ENCODE data around the gene VPS26B.

- TF ChIP-seq EZH2 (IDR thresholded peaks at IDR 0.05; ENCODE audit: low read depth, unreplicated experiment) (no peak), NANOG (IDR thresholded peaks at IDR 0.05; ENCODE audit: borderline replicate concordance) (no peak), POLR2AphosphoS5 (IDR thresholded peaks at IDR 0.05; ENCODE audit: low read depth) (no peak), CTCF (conservative IDR thresholded peaks at IDR 0.05; ENCODE audit: low read depth in 2 of 2) (no peak), JUNB (IDR thresholded peaks at IDR 0.05; ENCODE audit: unreplicated experiment) (no peak), CREB1 (CRISPR knock-in tag; IDR thresholded peaks at IDR 0.05; ENCODE audit: low read depth) (no peak), EZH2phosphoT487 (IDR thresholded peaks at IDR 0.05; ENCODE audit: unreplicated experiment) (no peak), ZNF462 (CRISPR knock-in tag; IDR thresholded peaks at IDR 0.05) (no peak), REST (IDR thresholded peaks at IDR 0.05; ENCODE audit: unreplicated experiment) (no peak), ZNF114 (CRISPR knock-in tag; IDR thresholded peaks at IDR 0.05) (no peak), ZNF331 (CRISPR knock-in tag; IDR thresholded peaks at IDR 0.05; ENCODE audit: low read depth) (no peak), ETS1 (IDR thresholded peaks at IDR 0.05) (no peak), STAT1 (IDR thresholded peaks at IDR 0.05; ENCODE audit: unreplicated experiment) (no peak)
Observed at GRCh38 chr11:134181707-134182106, 42.8 kb upstream of the VPS26B start.
